Omental fat pad (tissue), 4 donors: ENCODE measurements around the gene MTOR. TPM values are rescaled to one million over a fixed set of nuclear protein-coding genes. Genes with fewer than 3 reads are reported as not detected.

ENCODE experiments used
- ATAC-seq: fragments of 150-250 bp; one replicate; pipeline ENCODE4 v1.9.1; 2016; ENCODE audit warnings: mild to moderate bottlenecking, moderate library complexity; ENCODE audit not compliant: low FRiP score
- DNase-seq: peaks from one replicate; pipeline ENCODE4 v3.0.0-alpha.2; 2019; ENCODE audit warnings: low spot score
- CTCF ChIP-seq, 3 donors: fragments of 450-650 bp; IDR thresholded peaks; one replicate each; pipeline ENCODE4 v1.5.1; 2016 to 2017; ENCODE audit warnings: antibody characterized with exemption in 3 of 3, mild to moderate bottlenecking in 3 of 3, moderate library complexity in 2 of 3
- total RNA-seq, 4 donors: library from RNA; depleted of rRNA; stranded (reverse); fragments of >200 nt; gene quantifications; one replicate each; pipeline ENCODE4 v1.1.0, GENCODE V29; 2016

Gene MTOR
- total RNA-seq, 4 donors from 2014 or later = 38.0 to 48.2 (median 43.6) TPM

GRCh38 chr1:11142618-11143391, 119.5 kb downstream of the MTOR start:
- no peak for DNase-seq
- no peak for ATAC-seq
- TF ChIP-seq CTCF (IDR thresholded peaks at IDR 0.05) = no peak

- no peak for DNase-seq
Measured at GRCh38 chr1:11138952-11139351, 123.4 kb downstream of the MTOR start.

GRCh38 chr1:11138029-11138428, 124.3 kb downstream of the MTOR start:
- DNase-seq = no peak
- no peak for ATAC-seq
- no peak for TF ChIP-seq CTCF (IDR thresholded peaks at IDR 0.05)

More at GRCh38 chr1:11138952-11139351, 123.4 kb downstream of the MTOR start:
- no peak for TF ChIP-seq CTCF (IDR thresholded peaks at IDR 0.05)
- ATAC-seq = no peak

- no peak for ATAC-seq
- no peak for DNase-seq
- no peak for TF ChIP-seq CTCF (IDR thresholded peaks at IDR 0.05)
Measured at GRCh38 chr1:11134898-11135266, 127.5 kb downstream of the MTOR start.

GRCh38 chr1:11134251-11134897, 128.0 kb downstream of the MTOR start:
- ATAC-seq = no peak
- TF ChIP-seq CTCF (IDR thresholded peaks at IDR 0.05) = no peak

GRCh38 chr1:11132563-11133293, 129.6 kb downstream of the MTOR start:
- DNase-seq (no peak), ATAC-seq (no peak)
- TF ChIP-seq CTCF (IDR thresholded peaks at IDR 0.05) = no peak

More at GRCh38 chr1:11134251-11134897, 128.0 kb downstream of the MTOR start:
- DNase-seq = no peak
